ENCODE results near the gene KIFAP3.
"Not testable (repeated sequence)": the region's sequence is repeated elsewhere in the genome, so short reads cannot be mapped to it uniquely, and the experiment has no call there.

Gene KIFAP3

GRCh38 chr1:169873582-169874199, 200.8 kb downstream of the KIFAP3 start:
- DNase-seq (ENCODE audit: low read depth, low spot score): peak; percentile 44
- H3K4me3 ChIP-seq (ENCODE audit: low read length): no peak overlapping the region

- DNase-seq (ENCODE audit: low read depth, low spot score): no peak
- no peak overlapping the region for H3K4me3 ChIP-seq (ENCODE audit: low read length)
Observed at GRCh38 chr1:169872906-169873305, 201.6 kb downstream of the KIFAP3 start.

DNA sequence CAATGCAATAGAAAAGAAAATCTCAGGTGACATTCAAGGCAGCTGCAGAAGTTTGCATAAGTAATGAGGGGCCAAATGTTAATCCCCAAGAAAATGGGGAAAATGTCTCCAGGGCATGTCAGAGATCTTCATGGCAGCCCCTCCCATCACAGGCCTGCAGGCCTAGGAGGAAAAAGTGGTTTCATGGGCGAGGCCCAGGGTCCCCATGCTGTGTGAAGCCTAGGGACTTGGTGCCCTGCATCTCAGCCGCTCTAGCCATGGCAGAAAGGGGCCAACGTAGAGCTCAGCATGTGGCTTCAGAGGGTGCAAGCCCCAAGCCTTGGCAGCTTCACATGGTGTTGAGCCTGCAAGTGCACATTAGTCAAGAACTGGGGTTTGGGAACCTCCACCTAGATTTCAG, 202.5 kb downstream of the KIFAP3 start:
- not testable (repeated sequence) for H3K4me3 ChIP-seq (ENCODE audit: low read length); DNase-seq (ENCODE audit: low read depth, low spot score)

Data from Jurkat, Clone E6-1 (cell line).